ENCODE data around the gene SPTBN1.

Gene SPTBN1

GRCh38 chr2:54599914-54600313 lies 143.8 kb downstream of the SPTBN1 start:
- H3K36me3 Mint-ChIP-seq (ENCODE audit: low read depth), result peaks cover 34% of the 10 kb centered on the region
- DNase-seq, result no peak
- H3K4me3 Mint-ChIP-seq, result no peak overlapping the region
- TF ChIP-seq, protein P1, sequence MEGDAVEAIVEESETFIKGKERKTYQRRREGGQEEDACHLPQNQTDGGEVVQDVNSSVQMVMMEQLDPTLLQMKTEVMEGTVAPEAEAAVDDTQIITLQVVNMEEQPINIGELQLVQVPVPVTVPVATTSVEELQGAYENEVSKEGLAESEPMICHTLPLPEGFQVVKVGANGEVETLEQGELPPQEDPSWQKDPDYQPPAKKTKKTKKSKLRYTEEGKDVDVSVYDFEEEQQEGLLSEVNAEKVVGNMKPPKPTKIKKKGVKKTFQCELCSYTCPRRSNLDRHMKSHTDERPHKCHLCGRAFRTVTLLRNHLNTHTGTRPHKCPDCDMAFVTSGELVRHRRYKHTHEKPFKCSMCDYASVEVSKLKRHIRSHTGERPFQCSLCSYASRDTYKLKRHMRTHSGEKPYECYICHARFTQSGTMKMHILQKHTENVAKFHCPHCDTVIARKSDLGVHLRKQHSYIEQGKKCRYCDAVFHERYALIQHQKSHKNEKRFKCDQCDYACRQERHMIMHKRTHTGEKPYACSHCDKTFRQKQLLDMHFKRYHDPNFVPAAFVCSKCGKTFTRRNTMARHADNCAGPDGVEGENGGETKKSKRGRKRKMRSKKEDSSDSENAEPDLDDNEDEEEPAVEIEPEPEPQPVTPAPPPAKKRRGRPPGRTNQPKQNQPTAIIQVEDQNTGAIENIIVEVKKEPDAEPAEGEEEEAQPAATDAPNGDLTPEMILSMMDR (IDR thresholded peaks at IDR 0.05), result no peak
- H3K9me3 Mint-ChIP-seq, result no peaks in the 10 kb centered on the region
- no peak overlapping the region for H3K27ac Mint-ChIP-seq
- H3K4me1 Mint-ChIP-seq, result peaks cover 77% of the 10 kb centered on the region
- peaks cover 3% of the 10 kb centered on the region for H3K27me3 Mint-ChIP-seq (ENCODE audit: low read depth, poor library complexity)

GRCh38 chr2:54601339-54601738 lies 145.2 kb downstream of the SPTBN1 start:
- H3K27ac Mint-ChIP-seq, result peak overlapping the region; percentile 24
- H3K4me3 Mint-ChIP-seq, result no peak overlapping the region
- peaks cover 3% of the 10 kb centered on the region for H3K27me3 Mint-ChIP-seq (ENCODE audit: low read depth, poor library complexity)
- H3K4me1 Mint-ChIP-seq, result peaks cover 77% of the 10 kb centered on the region
- TF ChIP-seq, protein P1 (IDR thresholded peaks at IDR 0.05), result no peak
- H3K9me3 Mint-ChIP-seq, result no peaks in the 10 kb centered on the region
- peaks cover 34% of the 10 kb centered on the region for H3K36me3 Mint-ChIP-seq (ENCODE audit: low read depth)
- no peak for DNase-seq

DNA sequence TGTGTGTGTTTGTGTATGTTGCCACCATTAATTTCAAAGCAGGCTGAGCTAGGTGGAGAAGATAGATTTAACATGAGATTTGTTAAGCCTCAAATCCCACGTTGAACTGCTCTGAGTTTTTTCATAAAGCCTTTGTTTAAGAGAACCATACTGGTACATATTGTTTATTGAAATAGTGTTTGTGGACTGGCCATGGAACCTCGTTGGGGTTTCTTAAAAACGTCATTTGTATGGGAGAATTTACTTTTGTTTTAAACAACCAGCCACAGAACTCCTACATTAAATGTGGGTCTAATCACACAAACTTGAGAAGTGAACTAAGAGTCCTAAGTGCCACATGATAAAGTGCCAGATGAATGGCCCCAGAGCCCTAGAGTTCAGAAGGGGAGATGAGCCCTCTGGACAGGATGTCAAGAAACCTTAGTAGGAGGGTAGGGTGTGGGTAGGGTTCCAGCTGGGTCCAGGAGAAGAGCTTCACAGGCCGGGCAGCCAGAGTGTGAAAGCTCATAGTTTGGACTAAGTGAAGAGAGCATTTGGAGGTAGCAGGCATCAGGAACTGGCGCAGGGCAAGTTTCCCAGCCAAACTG lies 146.7 kb downstream of the SPTBN1 start:
- no peak for DNase-seq
- peaks cover 68% of the 10 kb centered on the region for H3K4me1 Mint-ChIP-seq
- H3K27me3 Mint-ChIP-seq (ENCODE audit: low read depth, poor library complexity), result peaks cover 3% of the 10 kb centered on the region
- H3K27ac Mint-ChIP-seq, result no peak overlapping the region
- peaks cover 32% of the 10 kb centered on the region for H3K36me3 Mint-ChIP-seq (ENCODE audit: low read depth)
- TF ChIP-seq, protein P1 (IDR thresholded peaks at IDR 0.05), result no peak
- no peak overlapping the region for H3K4me3 Mint-ChIP-seq
- H3K9me3 Mint-ChIP-seq, result no peaks in the 10 kb centered on the region

GRCh38 chr2:54603357-54603756 lies 147.2 kb downstream of the SPTBN1 start:
- TF ChIP-seq, protein P1 (IDR thresholded peaks at IDR 0.05), result no peak
- no peaks in the 10 kb centered on the region for H3K9me3 Mint-ChIP-seq
- DNase-seq, result no peak
- H3K4me1 Mint-ChIP-seq, result peaks cover 63% of the 10 kb centered on the region
- peaks cover under 1% of the 10 kb centered on the region for H3K27me3 Mint-ChIP-seq (ENCODE audit: low read depth, poor library complexity)
- H3K27ac Mint-ChIP-seq, result no peak overlapping the region
- peaks cover 32% of the 10 kb centered on the region for H3K36me3 Mint-ChIP-seq (ENCODE audit: low read depth)
- H3K4me3 Mint-ChIP-seq, result no peak overlapping the region

- Mint-ChIP-seq H3K36me3 (ENCODE audit: low read depth) (peaks cover 30% of the 10 kb centered on the region), H3K4me3 (no peak overlapping the region), H3K27ac (no peak overlapping the region), H3K4me1 (peaks cover 62% of the 10 kb centered on the region), H3K27me3 (ENCODE audit: low read depth, poor library complexity) (no peaks in the 10 kb centered on the region), H3K9me3 (no peaks in the 10 kb centered on the region)
- TF ChIP-seq, protein P1 (IDR thresholded peaks at IDR 0.05), result no peak
- DNase-seq, result no peak
These were observed 147.7 kb downstream of the SPTBN1 start for GRCh38 chr2:54603796-54604195.

GRCh38 chr2:54604871-54605270 lies 148.7 kb downstream of the SPTBN1 start:
- TF ChIP-seq, protein P1 (IDR thresholded peaks at IDR 0.05), result no peak
- Mint-ChIP-seq H3K4me3 (no peak overlapping the region), H3K4me1 (peaks cover 70% of the 10 kb centered on the region), H3K9me3 (no peaks in the 10 kb centered on the region), H3K27me3 (ENCODE audit: low read depth, poor library complexity) (no peaks in the 10 kb centered on the region), H3K36me3 (ENCODE audit: low read depth) (peaks cover 26% of the 10 kb centered on the region), H3K27ac (peak overlapping the region; percentile 62)
- no peak for DNase-seq

All from nephron progenitor cell (in vitro differentiated cells).